Astrocyte of the hippocampus (primary cell): ENCODE measurements around the gene OR2T5.
"Not testable (repeated sequence)": the region's sequence is repeated elsewhere in the genome, so short reads cannot be mapped to it uniquely, and the experiment has no call there.

Source experiments
- DNase-seq: peaks from one replicate; pipeline ENCODE4 v3.0.0; 2011; ENCODE audit warnings: low read depth, low spot score

The OR2T5 gene

GRCh38 chr1:248507773-248508172 lies 19.4 kb downstream of the OR2T5 start, which contains the start of gene OR2G6:
OR2G6 (plus strand) TSS chr1:248508073; CDS start chr1:248521647, 13,574 bp downstream.
- not testable (repeated sequence) for DNase-seq

GRCh38 chr1:248510217-248510616 lies 21.8 kb downstream of the OR2T5 start:
- not testable (repeated sequence) for DNase-seq

- no peak for DNase-seq
Measured at GRCh38 chr1:248521856-248522255, 33.5 kb downstream of the OR2T5 start.

- not testable (repeated sequence) for DNase-seq
Measured at GRCh38 chr1:248537449-248537848, 49.1 kb downstream of the OR2T5 start.
